GM12878 (cell line): ENCODE results near the gene CBFB. TPM values are rescaled to one million over a fixed set of nuclear protein-coding genes. Genes with fewer than 3 reads are reported as not detected.

Experiments used
- BMI1 ChIP-seq: fragments of 450-650 bp; IDR thresholded peaks from 2 replicates; pipeline ENCODE4 v1.6.1; 2016; ENCODE audit warnings: mild to moderate bottlenecking, moderate library complexity, borderline replicate concordance
- IKZF1 ChIP-seq: fragments of 450-650 bp; conservative IDR thresholded peaks from 2 replicates; pipeline ENCODE4 v1.6.1; 2017; ENCODE audit warnings: antibody characterized with exemption, mild to moderate bottlenecking
- MEF2A ChIP-seq: IDR thresholded peaks from 2 replicates; pipeline ENCODE4 v1.6.1; 2011; ENCODE audit warnings: low read depth, mild to moderate bottlenecking, low read length, moderate library complexity; ENCODE audit not compliant: insufficient read depth
- MYC ChIP-seq: IDR thresholded peaks from 2 replicates; pipeline ENCODE4 v1.6.1; 2011; ENCODE audit warnings: mild to moderate bottlenecking, low read length, moderate library complexity, inconsistent platforms; ENCODE audit not compliant: insufficient read depth, insufficient replicate concordance, insufficient read length, severe bottlenecking
- polyA plus RNA-seq, 11 experiments: library from polyadenylated mRNA; depleted of rRNA in 4 of 11; unstranded in 6 of 11; stranded (reverse) in 5 of 11; fragments of >200 nt; fragmentation: Nextera tagmentation in 4 of 11; fragmentation: Illumina TruSeq in 1 of 11; extraction: Ambion mirVana in 4 of 11; extraction: Trizol in 1 of 11; gene quantifications; 1 replicate in 1 of 11; 2 replicates in 10 of 11; pipeline versions ENCODE4 v1.2.1 to v1.2.3, GENCODE V29; 2011 to 2016; ENCODE audit warnings: inconsistent platforms in 2 of 11, missing spikeins in 2 of 11, low read depth in 1 of 11
- total RNA-seq, 4 experiments: library from RNA; depleted of rRNA in 3 of 4; stranded (reverse); fragments of >200 nt in 3 of 4; fragmentation: Illumina TruSeq in 1 of 4; extraction: Trizol in 1 of 4; gene quantifications; 2 replicates each; pipeline versions ENCODE4 v1.2.1 to v1.2.3, GENCODE V29; 2013 to 2021
- TF ChIP-seq, protein P1 (sequence below): IDR thresholded peaks from 2 replicates; pipeline ENCODE4 v1.6.1; 2012; ENCODE audit warnings: improper control_type of control experiment, low read depth, low read length; ENCODE audit not compliant: insufficient replicate concordance
- TF ChIP-seq, protein P2 (sequence below): fragments of 450-650 bp; IDR thresholded peaks from 2 replicates; pipeline ENCODE4 v1.6.1; 2017; ENCODE audit warnings: low read depth, mild to moderate bottlenecking, moderate library complexity

The CBFB gene
- total and polyA plus RNA-seq, 10 of the 15 experiments (the other 5 are each of a cell fraction or from before 2014, with no cell fraction given) = 25.3 to 83.8 (median 65.7) TPM

DNA sequence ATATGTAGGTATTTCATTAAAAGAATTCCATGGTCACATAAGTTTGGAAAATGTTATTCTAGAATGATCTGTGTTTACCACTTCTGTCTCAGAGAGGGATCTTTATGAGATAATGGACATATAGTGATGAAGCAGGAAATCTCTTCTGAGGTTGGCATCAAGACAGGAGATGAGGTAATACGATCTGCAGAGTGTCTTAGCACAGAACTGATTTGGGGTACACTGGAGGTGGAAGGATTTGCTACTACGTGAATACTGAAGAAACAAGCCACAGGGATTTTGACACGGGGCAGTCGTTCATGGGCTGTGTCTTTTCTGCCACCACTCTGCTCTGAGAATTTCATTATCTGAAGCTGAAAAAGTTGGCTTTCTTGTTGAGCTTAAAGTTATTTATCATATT lies 5.5 kb downstream of the CBFB start (continued):
- TF ChIP-seq, protein P1, sequence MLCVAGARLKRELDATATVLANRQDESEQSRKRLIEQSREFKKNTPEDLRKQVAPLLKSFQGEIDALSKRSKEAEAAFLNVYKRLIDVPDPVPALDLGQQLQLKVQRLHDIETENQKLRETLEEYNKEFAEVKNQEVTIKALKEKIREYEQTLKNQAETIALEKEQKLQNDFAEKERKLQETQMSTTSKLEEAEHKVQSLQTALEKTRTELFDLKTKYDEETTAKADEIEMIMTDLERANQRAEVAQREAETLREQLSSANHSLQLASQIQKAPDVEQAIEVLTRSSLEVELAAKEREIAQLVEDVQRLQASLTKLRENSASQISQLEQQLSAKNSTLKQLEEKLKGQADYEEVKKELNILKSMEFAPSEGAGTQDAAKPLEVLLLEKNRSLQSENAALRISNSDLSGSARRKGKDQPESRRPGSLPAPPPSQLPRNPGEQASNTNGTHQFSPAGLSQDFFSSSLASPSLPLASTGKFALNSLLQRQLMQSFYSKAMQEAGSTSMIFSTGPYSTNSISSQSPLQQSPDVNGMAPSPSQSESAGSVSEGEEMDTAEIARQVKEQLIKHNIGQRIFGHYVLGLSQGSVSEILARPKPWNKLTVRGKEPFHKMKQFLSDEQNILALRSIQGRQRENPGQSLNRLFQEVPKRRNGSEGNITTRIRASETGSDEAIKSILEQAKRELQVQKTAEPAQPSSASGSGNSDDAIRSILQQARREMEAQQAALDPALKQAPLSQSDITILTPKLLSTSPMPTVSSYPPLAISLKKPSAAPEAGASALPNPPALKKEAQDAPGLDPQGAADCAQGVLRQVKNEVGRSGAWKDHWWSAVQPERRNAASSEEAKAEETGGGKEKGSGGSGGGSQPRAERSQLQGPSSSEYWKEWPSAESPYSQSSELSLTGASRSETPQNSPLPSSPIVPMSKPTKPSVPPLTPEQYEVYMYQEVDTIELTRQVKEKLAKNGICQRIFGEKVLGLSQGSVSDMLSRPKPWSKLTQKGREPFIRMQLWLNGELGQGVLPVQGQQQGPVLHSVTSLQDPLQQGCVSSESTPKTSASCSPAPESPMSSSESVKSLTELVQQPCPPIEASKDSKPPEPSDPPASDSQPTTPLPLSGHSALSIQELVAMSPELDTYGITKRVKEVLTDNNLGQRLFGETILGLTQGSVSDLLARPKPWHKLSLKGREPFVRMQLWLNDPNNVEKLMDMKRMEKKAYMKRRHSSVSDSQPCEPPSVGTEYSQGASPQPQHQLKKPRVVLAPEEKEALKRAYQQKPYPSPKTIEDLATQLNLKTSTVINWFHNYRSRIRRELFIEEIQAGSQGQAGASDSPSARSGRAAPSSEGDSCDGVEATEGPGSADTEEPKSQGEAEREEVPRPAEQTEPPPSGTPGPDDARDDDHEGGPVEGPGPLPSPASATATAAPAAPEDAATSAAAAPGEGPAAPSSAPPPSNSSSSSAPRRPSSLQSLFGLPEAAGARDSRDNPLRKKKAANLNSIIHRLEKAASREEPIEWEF = no peak
- TF ChIP-seq, protein P2, sequence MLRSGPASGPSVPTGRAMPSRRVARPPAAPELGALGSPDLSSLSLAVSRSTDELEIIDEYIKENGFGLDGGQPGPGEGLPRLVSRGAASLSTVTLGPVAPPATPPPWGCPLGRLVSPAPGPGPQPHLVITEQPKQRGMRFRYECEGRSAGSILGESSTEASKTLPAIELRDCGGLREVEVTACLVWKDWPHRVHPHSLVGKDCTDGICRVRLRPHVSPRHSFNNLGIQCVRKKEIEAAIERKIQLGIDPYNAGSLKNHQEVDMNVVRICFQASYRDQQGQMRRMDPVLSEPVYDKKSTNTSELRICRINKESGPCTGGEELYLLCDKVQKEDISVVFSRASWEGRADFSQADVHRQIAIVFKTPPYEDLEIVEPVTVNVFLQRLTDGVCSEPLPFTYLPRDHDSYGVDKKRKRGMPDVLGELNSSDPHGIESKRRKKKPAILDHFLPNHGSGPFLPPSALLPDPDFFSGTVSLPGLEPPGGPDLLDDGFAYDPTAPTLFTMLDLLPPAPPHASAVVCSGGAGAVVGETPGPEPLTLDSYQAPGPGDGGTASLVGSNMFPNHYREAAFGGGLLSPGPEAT = no peak
- TF ChIP-seq MYC = no peak
- no peak for TF ChIP-seq IKZF1
- TF ChIP-seq BMI1 = no peak
- no peak for TF ChIP-seq MEF2A
